K562 (cell line): ENCODE data around the gene NACAD. TPM values are rescaled to one million over a fixed set of nuclear protein-coding genes. Genes with fewer than 3 reads are reported as not detected.

Experiments
- BRD9 ChIP-seq: fragments of 450-650 bp; IDR thresholded peaks from 2 replicates; pipeline ENCODE4 v1.6.1; 2018; ENCODE audit warnings: low read depth; ENCODE audit not compliant: partially characterized antibody
- FOXK2 ChIP-seq, 2 experiments: fragments of 450-650 bp; IDR thresholded peaks in 1 of 2; conservative IDR thresholded peaks in 1 of 2; 2 replicates each; pipeline ENCODE4 v1.6.1; 2016; ENCODE audit warnings: low read depth in 2 of 2, mild to moderate bottlenecking in 1 of 2
- KDM4B ChIP-seq, 2 experiments: fragments of 450-650 bp in 1 of 2; sonication (generic) in 1 of 2; IDR thresholded peaks; 2 replicates each; pipeline ENCODE4 v1.6.1; 2016 to 2017; ENCODE audit warnings: borderline replicate concordance in 2 of 2, antibody characterized with exemption in 1 of 2, low read depth in 1 of 2, mild to moderate bottlenecking in 1 of 2
- MAFG ChIP-seq: fragments of 450-650 bp; conservative IDR thresholded peaks from 2 replicates; pipeline ENCODE4 v1.6.1; 2016; ENCODE audit warnings: missing genetic modification characterization, missing compliant biosample characterization
- MAZ ChIP-seq, 2 experiments: fragments of 450-650 bp in 1 of 2; sonication (generic) in 1 of 2; formaldehyde crosslinking; IDR thresholded peaks in 1 of 2; conservative IDR thresholded peaks in 1 of 2; 2 replicates each; pipeline versions ENCODE4 v1.4.0 to v1.5.0; 2020; ENCODE audit warnings: mild to moderate bottlenecking in 1 of 2, missing genetic modification reagents in 1 of 2
- NBN ChIP-seq: fragments of 450-650 bp; IDR thresholded peaks from 2 replicates; pipeline ENCODE4 v1.6.1; 2016; ENCODE audit warnings: low read depth, mild to moderate bottlenecking
- RUNX1 ChIP-seq: sonication (generic); IDR thresholded peaks from 2 replicates; pipeline ENCODE4 v1.6.1; 2016; ENCODE audit warnings: antibody characterized with exemption, low read depth
- SRF ChIP-seq, 2 experiments: fragments of 250-450, 450-650 bp in 1 of 2; sonication (Bioruptor Pico) in 1 of 2; sonication (generic) in 1 of 2; formaldehyde crosslinking; IDR thresholded peaks; 2 replicates each; pipeline versions ENCODE4 v1.5.0 to v1.5.1; 2020 to 2022; ENCODE audit warnings: mild to moderate bottlenecking in 1 of 2, missing genetic modification reagents in 1 of 2
- ZNF253 ChIP-seq: fragments of 250-450 bp; sonication (Bioruptor Pico); conservative IDR thresholded peaks from 2 replicates; pipeline ENCODE4 v1.6.1; 2021; ENCODE audit warnings: mild to moderate bottlenecking
- ZNF311 ChIP-seq: fragments of 250-450 bp; sonication (Bioruptor Pico); IDR thresholded peaks from 2 replicates; pipeline ENCODE4 v1.4.0; 2020; ENCODE audit warnings: mild to moderate bottlenecking, moderate library complexity
- ZNF347 ChIP-seq: fragments of 450-650 bp; formaldehyde crosslinking; IDR thresholded peaks from 2 replicates; pipeline ENCODE4 v1.4.0; 2020; ENCODE audit warnings: low read depth, mild to moderate bottlenecking, moderate library complexity
- polyA plus RNA-seq, 8 experiments: library from polyadenylated mRNA; depleted of rRNA in 4 of 8; stranded (reverse) in 5 of 8; unstranded in 3 of 8; fragments of >200 nt; fragmentation: Nextera tagmentation in 2 of 8; fragmentation: Illumina TruSeq in 1 of 8; extraction: Ambion mirVana in 2 of 8; extraction: Trizol in 1 of 8; gene quantifications; 2 replicates each; pipeline versions ENCODE4 v1.2.1 to v1.2.3, GENCODE V29; 2011 to 2014; ENCODE audit warnings: inconsistent platforms in 1 of 8, missing spikeins in 1 of 8
- total RNA-seq, 7 experiments: library from RNA; depleted of rRNA in 6 of 7; stranded (reverse); fragments of >200 nt in 6 of 7; fragmentation: Illumina TruSeq in 2 of 7; extraction: Trizol in 2 of 7; gene quantifications; 2 replicates each; pipeline versions ENCODE4 v1.2.1 to v1.2.3, GENCODE V29; 2011 to 2021; ENCODE audit warnings: low replicate concordance in 1 of 7
- TF ChIP-seq, protein P1 (sequence below): sonication (generic); formaldehyde crosslinking; IDR thresholded peaks from 2 replicates; pipeline ENCODE4 v1.8.0; 2023; ENCODE audit warnings: missing genetic modification reagents, mild to moderate bottlenecking, borderline replicate concordance
- TF ChIP-seq, protein P2 (sequence below): fragments of 450-650 bp; IDR thresholded peaks from 2 replicates; pipeline ENCODE4 v1.6.1; 2014; ENCODE audit warnings: low read depth, mild to moderate bottlenecking, moderate library complexity, borderline replicate concordance
- TF ChIP-seq, protein P3 (sequence below): sonication (generic); formaldehyde crosslinking; IDR thresholded peaks from 2 replicates; pipeline ENCODE4 v1.8.0; 2023; ENCODE audit warnings: mild to moderate bottlenecking, missing genetic modification reagents

NACAD gene
- total and polyA plus RNA-seq, 9 of the 15 experiments (the other 6 are each of a cell fraction or from before 2014, with no cell fraction given) = under 0.01 to 0.03 (median 0.02) TPM; not detected in 5

DNA sequence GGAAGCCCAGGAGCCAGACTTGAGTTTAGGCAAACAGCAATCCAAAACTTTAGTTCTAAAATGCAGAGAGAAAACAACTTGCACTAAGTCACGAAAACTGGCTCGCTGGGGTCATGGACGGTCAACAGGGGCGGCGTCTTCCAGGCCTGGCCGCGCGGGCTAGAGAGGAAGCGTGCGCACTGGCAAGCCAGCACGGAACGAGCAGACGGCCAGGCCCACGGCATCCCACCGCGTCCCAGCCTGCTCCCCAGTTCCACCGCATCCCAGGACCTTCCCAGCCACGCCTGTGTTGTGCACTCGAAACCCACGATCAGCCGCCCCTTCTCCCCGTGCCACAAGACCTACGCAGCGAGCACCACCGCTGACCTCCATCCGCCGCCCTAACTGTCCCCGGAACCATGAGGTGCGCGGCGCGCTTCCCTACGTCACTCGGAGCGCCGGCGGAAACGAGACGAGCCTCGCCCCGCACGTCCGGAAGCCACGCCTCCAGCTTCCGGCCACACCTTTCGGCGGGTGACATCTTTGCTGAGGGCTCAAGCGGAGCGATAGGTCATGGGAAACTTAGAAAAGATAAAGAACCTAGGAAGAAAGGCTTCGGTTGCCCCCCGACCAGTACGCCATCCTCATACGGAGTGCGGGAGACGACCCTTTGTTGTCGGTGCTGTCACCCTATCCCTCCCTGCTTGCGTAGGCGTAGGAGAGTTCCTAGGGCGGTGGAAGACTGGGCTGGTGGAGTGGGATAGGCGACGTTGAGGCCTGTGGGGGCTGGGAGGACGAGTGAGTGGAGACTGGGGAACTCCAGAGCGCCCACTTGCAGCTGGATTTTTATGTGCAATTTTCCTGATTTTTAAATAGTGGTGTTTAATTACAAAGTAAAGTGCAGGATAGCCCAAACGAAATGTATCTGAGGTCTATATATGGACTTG, 22.8 kb upstream of the NACAD start, which contains the start of gene TBRG4 (continued):
- TF ChIP-seq, protein P1, sequence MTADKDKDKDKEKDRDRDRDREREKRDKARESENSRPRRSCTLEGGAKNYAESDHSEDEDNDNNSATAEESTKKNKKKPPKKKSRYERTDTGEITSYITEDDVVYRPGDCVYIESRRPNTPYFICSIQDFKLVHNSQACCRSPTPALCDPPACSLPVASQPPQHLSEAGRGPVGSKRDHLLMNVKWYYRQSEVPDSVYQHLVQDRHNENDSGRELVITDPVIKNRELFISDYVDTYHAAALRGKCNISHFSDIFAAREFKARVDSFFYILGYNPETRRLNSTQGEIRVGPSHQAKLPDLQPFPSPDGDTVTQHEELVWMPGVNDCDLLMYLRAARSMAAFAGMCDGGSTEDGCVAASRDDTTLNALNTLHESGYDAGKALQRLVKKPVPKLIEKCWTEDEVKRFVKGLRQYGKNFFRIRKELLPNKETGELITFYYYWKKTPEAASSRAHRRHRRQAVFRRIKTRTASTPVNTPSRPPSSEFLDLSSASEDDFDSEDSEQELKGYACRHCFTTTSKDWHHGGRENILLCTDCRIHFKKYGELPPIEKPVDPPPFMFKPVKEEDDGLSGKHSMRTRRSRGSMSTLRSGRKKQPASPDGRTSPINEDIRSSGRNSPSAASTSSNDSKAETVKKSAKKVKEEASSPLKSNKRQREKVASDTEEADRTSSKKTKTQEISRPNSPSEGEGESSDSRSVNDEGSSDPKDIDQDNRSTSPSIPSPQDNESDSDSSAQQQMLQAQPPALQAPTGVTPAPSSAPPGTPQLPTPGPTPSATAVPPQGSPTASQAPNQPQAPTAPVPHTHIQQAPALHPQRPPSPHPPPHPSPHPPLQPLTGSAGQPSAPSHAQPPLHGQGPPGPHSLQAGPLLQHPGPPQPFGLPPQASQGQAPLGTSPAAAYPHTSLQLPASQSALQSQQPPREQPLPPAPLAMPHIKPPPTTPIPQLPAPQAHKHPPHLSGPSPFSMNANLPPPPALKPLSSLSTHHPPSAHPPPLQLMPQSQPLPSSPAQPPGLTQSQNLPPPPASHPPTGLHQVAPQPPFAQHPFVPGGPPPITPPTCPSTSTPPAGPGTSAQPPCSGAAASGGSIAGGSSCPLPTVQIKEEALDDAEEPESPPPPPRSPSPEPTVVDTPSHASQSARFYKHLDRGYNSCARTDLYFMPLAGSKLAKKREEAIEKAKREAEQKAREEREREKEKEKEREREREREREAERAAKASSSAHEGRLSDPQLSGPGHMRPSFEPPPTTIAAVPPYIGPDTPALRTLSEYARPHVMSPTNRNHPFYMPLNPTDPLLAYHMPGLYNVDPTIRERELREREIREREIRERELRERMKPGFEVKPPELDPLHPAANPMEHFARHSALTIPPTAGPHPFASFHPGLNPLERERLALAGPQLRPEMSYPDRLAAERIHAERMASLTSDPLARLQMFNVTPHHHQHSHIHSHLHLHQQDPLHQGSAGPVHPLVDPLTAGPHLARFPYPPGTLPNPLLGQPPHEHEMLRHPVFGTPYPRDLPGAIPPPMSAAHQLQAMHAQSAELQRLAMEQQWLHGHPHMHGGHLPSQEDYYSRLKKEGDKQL (CRISPR knock-in tag) = no peak
- no peak for TF ChIP-seq ZNF347
- no peak for TF ChIP-seq MAFG (tag)
- no peak for TF ChIP-seq ZNF311 (CRISPR knock-in tag)
- TF ChIP-seq, protein P2, sequence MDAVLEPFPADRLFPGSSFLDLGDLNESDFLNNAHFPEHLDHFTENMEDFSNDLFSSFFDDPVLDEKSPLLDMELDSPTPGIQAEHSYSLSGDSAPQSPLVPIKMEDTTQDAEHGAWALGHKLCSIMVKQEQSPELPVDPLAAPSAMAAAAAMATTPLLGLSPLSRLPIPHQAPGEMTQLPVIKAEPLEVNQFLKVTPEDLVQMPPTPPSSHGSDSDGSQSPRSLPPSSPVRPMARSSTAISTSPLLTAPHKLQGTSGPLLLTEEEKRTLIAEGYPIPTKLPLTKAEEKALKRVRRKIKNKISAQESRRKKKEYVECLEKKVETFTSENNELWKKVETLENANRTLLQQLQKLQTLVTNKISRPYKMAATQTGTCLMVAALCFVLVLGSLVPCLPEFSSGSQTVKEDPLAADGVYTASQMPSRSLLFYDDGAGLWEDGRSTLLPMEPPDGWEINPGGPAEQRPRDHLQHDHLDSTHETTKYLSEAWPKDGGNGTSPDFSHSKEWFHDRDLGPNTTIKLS = no peak
- TF ChIP-seq FOXK2 (conservative IDR thresholded peaks at IDR 0.05 in 1 of 2, IDR thresholded peaks at IDR 0.05 in 1 of 2; ENCODE audit: low read depth in 2 of 2) = peak; percentile 90 to 93; a peak in 3 of 4 replicates
- TF ChIP-seq BRD9 = peak; percentile 7
- no peak for TF ChIP-seq ZNF253 (CRISPR knock-in tag)
- peak; percentile 80 to 92; a peak in 2 of 4 replicates for TF ChIP-seq MAZ (CRISPR knock-in tag; conservative IDR thresholded peaks at IDR 0.05 in 1 of 2, IDR thresholded peaks at IDR 0.05 in 1 of 2)
- peak; percentile 78 for TF ChIP-seq NBN
- peak in 1 of 2 experiments; percentile 35; a peak in 1 of 4 replicates for TF ChIP-seq KDM4B (IDR thresholded peaks at IDR 0.05; ENCODE audit: borderline replicate concordance in 2 of 2, low read depth in 1 of 2)
- TF ChIP-seq SRF (CRISPR knock-in tag; IDR thresholded peaks at IDR 0.05) = peak in 1 of 2 experiments; percentile 41; a peak in 1 of 4 replicates
- TF ChIP-seq, protein P3, sequence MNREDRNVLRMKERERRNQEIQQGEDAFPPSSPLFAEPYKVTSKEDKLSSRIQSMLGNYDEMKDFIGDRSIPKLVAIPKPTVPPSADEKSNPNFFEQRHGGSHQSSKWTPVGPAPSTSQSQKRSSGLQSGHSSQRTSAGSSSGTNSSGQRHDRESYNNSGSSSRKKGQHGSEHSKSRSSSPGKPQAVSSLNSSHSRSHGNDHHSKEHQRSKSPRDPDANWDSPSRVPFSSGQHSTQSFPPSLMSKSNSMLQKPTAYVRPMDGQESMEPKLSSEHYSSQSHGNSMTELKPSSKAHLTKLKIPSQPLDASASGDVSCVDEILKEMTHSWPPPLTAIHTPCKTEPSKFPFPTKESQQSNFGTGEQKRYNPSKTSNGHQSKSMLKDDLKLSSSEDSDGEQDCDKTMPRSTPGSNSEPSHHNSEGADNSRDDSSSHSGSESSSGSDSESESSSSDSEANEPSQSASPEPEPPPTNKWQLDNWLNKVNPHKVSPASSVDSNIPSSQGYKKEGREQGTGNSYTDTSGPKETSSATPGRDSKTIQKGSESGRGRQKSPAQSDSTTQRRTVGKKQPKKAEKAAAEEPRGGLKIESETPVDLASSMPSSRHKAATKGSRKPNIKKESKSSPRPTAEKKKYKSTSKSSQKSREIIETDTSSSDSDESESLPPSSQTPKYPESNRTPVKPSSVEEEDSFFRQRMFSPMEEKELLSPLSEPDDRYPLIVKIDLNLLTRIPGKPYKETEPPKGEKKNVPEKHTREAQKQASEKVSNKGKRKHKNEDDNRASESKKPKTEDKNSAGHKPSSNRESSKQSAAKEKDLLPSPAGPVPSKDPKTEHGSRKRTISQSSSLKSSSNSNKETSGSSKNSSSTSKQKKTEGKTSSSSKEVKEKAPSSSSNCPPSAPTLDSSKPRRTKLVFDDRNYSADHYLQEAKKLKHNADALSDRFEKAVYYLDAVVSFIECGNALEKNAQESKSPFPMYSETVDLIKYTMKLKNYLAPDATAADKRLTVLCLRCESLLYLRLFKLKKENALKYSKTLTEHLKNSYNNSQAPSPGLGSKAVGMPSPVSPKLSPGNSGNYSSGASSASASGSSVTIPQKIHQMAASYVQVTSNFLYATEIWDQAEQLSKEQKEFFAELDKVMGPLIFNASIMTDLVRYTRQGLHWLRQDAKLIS (CRISPR knock-in tag) = peak; percentile 91
- TF ChIP-seq RUNX1 = no peak
